Chondrocyte (in vitro differentiated cells): Measurements from ENCODE around the gene PHYKPL. TPM values are rescaled to one million over a fixed set of nuclear protein-coding genes. Genes with fewer than 3 reads are reported as not detected.

ENCODE experiments used
- DNase-seq: peaks from one replicate; pipeline ENCODE4 v3.0.0; 2021; ENCODE audit warnings: mixed read lengths, low spot score
- H3K27ac Mint-ChIP-seq: one replicate; pipeline ENCODE4 v1.8.0; 2021; ENCODE audit warnings: mild to moderate bottlenecking, moderate library complexity, mixed read lengths; ENCODE audit not compliant: unreplicated experiment
- H3K27me3 Mint-ChIP-seq: 2 replicates; pipeline ENCODE4 v1.8.0; 2021; ENCODE audit warnings: low read depth, mixed read lengths
- H3K36me3 Mint-ChIP-seq: 2 replicates; pipeline ENCODE4 v1.8.0; 2021; ENCODE audit warnings: low read depth, mixed read lengths
- H3K4me1 Mint-ChIP-seq: 2 replicates; pipeline ENCODE4 v1.8.0; 2021; ENCODE audit warnings: low read depth, mild to moderate bottlenecking, mixed read lengths
- H3K4me3 Mint-ChIP-seq: one replicate; pipeline ENCODE4 v1.8.0; 2021; ENCODE audit warnings: mild to moderate bottlenecking, moderate library complexity, mixed read lengths; ENCODE audit not compliant: unreplicated experiment
- H3K9me3 Mint-ChIP-seq: 2 replicates; pipeline ENCODE4 v1.8.0; 2021; ENCODE audit warnings: low read depth, mixed read lengths
- CTCF ChIP-seq: fragments of 200-600 bp; sonication (generic); IDR thresholded peaks from 2 replicates; pipeline ENCODE4 v1.5.0; 2021; ENCODE audit warnings: antibody characterized with exemption, mild to moderate bottlenecking, moderate library complexity
- total RNA-seq: library from RNA; stranded (reverse); gene quantifications from 3 replicates; pipeline ENCODE4 v1.2.1, GENCODE V29; 2021

Gene PHYKPL
- total RNA-seq, 1 donor from 2014 or later = 43.8 TPM

GRCh38 chr5:178160176-178160575 lies 72.4 kb downstream of the PHYKPL start:
- Mint-ChIP-seq H3K9me3 (no peaks in the 10 kb centered on the region), H3K4me3 (no peak overlapping the region), H3K27ac (no peak overlapping the region), H3K27me3 (peaks cover 12% of the 10 kb centered on the region), H3K36me3 (no peaks in the 10 kb centered on the region), H3K4me1 (peaks cover 6% of the 10 kb centered on the region)
- no peak for TF ChIP-seq CTCF
- no peak for DNase-seq

Other genes starting within 250 kb of the PHYKPL start
- not detected in 3 replicates for gene PROP1, start 236.6 kb downstream of the PHYKPL start, total RNA-seq
- gene N4BP3, start 119.3 kb downstream of the PHYKPL start, total RNA-seq = 0.27 to 0.44 TPM (median 0.32 TPM) in 3 replicates
- 24.4 to 27.7 TPM (median 26.8 TPM) in 3 replicates for gene RMND5B, start 101.8 kb downstream of the PHYKPL start, total RNA-seq
- gene NHP2, start 78.9 kb downstream of the PHYKPL start, total RNA-seq = 72.2 to 106 TPM (median 74.1 TPM) in 3 replicates
- gene GMCL2, start 45.4 kb downstream of the PHYKPL start, total RNA-seq = not detected in 3 replicates
- gene HNRNPAB, start 28.3 kb downstream of the PHYKPL start, total RNA-seq = 152 to 215 TPM (median 156 TPM) in 3 replicates